VCaP (cell line): ENCODE results near the gene SLC29A3.

ENCODE experiments used
- H3K27ac ChIP-seq: fragments of 450-650 bp; 2 replicates; pipeline ENCODE4 v1.5.1; 2017
- CTCF ChIP-seq: fragments of 450-650 bp; conservative IDR thresholded peaks from 2 replicates; pipeline ENCODE4 v1.5.1; 2017; ENCODE audit warnings: mild to moderate bottlenecking, moderate library complexity

Gene SLC29A3

DNA sequence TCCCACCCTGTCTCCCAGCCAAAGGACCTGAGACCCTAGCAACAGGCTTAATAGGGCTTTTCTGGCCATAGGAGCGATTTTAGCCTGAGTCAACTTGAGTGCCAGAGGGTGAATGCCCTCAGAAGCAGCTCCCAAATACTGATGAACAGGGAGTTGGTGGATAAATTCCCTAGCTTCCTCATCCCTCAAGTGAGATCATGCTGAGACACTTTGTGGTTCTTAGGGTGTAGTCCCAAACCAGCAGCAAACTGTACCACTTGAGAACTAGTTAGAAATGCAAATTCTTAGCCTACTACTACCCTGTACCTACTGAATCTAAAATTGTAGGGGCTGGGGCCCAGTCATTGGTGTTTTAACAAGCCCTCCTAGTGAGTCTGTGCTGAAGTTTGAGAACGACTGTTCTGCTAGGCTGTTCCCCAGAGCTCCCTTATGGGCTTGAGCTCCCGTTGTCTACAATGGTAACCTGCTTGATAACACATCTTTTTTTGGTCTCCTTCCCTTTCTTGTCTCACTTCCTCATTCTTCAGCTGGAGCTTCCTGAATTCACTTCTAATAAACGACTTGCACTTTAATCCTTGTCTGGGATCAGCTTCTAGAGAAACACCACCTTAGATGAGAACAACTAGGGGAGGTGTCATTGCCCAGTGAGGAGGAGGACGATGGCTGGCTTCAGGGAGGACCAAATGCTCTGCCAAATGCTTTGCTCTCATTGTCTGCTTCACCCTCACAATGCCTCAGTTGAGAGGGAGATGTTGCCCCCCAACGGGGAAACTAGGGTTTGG lies 59.5 kb downstream of the SLC29A3 start:
- peak overlapping the region; percentile 81 for H3K27ac ChIP-seq

GRCh38 chr10:71379118-71379766 lies 60.2 kb downstream of the SLC29A3 start:
- TF ChIP-seq CTCF: no peak
- H3K27ac ChIP-seq: no peak overlapping the region

More for the DNA sequence above, 59.5 kb downstream of the SLC29A3 start:
- no peak for TF ChIP-seq CTCF

- no peak for TF ChIP-seq CTCF
- no peak overlapping the region for H3K27ac ChIP-seq
Measured at GRCh38 chr10:71380841-71381240, 61.8 kb downstream of the SLC29A3 start.

DNA sequence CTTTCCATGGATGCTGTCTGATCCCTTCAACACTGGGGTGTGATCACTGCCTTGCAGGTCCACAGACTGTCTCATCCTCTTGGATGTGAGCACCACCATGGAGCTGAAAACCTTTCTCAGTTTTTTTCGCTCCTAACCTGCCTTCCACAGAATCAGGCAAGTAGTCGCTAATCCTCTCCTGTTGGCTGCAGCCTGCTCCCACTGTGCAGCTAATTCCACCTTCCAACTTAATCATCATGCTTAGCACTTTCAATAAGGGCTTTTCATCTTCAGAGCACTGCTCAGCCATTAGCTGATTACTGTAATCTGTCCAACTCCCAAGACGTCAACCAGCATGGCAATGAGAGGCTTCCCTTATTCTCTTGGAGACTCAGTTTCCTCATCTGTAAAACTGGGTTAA lies 62.6 kb downstream of the SLC29A3 start:
- no peak for TF ChIP-seq CTCF
- no peak overlapping the region for H3K27ac ChIP-seq

DNA sequence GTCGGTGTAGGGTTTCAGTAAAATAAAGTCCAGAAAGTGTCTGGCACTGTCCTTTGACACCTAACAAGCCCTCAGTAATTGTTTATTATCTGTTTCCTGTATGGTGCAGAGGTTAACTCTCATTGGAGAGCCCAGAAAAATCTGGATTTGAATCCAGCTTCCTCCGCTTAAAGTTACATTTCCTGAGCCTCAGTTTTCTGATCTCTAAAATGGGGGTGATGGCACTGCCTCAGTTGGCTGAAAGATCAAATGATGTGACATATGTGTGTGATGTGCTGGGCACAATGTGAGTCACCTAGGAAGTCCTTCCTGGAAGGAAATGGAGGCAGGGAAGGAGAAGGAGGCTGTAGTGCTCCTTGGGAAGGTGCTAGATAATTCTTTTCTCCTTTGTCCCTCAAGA lies 63.0 kb downstream of the SLC29A3 start:
- TF ChIP-seq CTCF: no peak
- no peak overlapping the region for H3K27ac ChIP-seq

- H3K27ac ChIP-seq: no peak overlapping the region
- no peak for TF ChIP-seq CTCF
Measured at GRCh38 chr10:71382757-71383156, 63.7 kb downstream of the SLC29A3 start.

- peak; percentile 92 for TF ChIP-seq CTCF
- H3K27ac ChIP-seq: no peak overlapping the region
Measured at GRCh38 chr10:71383972-71384687, 65.1 kb downstream of the SLC29A3 start.
